Inferior parietal cortex (tissue), 1 donor: Measurements from ENCODE around the gene SOD1.
"Not testable (repeated sequence)": the region's sequence is repeated elsewhere in the genome, so short reads cannot be mapped to it uniquely, and the experiment has no call there.

ENCODE experiments used
- DNase-seq: peaks from one replicate; pipeline ENCODE4 v3.0.0-alpha.2; 2016; ENCODE audit errors: extremely low spot score

Gene SOD1

DNA sequence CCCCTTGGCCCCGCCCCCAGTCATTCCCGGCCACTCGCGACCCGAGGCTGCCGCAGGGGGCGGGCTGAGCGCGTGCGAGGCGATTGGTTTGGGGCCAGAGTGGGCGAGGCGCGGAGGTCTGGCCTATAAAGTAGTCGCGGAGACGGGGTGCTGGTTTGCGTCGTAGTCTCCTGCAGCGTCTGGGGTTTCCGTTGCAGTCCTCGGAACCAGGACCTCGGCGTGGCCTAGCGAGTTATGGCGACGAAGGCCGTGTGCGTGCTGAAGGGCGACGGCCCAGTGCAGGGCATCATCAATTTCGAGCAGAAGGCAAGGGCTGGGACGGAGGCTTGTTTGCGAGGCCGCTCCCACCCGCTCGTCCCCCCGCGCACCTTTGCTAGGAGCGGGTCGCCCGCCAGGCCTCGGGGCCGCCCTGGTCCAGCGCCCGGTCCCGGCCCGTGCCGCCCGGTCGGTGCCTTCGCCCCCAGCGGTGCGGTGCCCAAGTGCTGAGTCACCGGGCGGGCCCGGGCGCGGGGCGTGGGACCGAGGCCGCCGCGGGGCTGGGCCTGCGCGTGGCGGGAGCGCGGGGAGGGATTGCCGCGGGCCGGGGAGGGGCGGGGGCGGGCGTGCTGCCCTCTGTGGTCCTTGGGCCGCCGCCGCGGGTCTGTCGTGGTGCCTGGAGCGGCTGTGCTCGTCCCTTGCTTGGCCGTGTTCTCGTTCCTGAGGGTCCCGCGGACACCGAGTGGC is at the start of gene SOD1:
TSS of gene SOD1 (plus strand) at position 158 of the 723 bp plus-strand sequence. CDS start at position 235, 77 bp downstream.
- peak; percentile 95 for DNase-seq

DNA sequence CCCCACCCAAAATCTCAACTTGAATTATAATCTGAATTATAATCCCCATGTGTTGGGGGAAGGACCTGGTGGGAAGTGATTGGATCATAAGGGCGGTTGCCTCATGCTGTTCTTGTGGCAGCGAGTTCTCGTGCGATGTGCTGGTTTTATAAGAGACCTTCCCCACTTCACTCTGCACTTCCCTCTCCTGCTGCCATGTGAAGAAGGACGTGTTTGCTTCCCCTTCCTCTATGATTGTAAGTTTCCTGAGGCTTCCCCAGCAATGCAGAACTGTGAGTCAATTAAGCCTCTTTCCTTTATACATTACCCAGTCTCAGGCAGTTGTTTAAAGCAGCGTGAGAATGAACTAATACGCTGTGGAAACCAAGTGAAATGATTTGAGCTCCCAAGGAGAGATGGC is 48.0 kb upstream of the SOD1 start:
- no peak for DNase-seq

DNA sequence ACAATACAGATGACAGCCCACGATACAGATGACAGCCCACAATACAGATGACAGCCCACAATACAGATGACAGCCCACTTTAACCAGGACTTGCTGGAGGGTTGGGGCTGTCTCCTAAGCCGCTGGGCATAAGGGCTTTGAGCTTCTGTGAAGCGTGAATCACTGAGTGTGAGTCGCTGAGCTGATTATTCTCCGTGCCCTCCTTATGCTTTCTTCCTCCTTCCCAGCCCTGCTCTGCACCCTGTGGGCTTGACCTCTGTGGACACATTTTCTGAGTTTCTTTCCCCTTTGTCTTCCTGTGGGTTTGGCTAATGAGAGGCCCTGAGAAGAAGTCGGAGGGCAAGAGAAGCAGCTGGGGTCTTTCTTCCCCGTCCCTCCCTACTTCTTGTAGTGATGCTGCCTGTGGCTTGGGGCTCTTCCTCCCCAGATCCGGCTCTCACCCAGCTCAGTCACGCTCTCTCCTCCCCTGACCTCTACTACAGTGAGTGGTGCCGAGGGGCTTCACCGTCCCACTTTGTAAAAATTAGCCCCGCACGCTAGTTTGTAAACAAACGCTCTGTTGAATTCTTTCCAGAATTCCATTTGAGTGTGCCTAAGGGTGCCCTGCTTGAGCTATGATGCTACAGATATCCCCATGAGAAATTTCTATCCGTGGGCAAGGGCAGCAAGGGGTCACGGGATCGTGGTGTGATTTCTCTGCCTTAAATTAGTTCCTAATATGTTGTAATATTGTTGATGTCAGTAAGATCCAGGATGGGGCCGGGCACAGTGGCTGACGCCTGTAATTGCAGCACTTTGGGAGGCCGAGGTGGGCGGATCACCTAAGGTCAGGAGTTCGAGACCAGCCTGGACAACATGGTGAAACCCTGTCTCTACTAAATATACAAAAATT is 46.4 kb upstream of the SOD1 start:
- no peak for DNase-seq

DNA sequence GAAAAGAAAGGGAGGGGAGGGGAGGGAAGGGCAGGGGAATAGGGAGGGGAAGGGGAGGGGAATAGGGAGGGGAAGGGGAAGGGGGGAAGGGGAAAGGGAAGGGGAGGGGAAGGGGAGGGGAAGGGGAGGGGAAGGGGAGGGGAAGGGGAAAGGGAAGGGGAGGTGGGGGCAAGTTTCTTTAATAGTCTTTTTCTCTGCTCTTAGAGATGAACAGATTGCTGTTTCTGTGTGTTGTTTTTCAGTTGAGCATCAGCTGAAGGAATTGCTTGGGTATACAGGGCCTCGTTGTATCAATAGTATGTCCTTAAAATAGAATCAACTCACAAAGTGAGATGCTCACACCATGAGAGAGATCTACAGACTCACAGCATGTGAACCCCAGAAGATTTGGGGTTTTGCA is 44.8 kb upstream of the SOD1 start:
- no peak for DNase-seq

DNA sequence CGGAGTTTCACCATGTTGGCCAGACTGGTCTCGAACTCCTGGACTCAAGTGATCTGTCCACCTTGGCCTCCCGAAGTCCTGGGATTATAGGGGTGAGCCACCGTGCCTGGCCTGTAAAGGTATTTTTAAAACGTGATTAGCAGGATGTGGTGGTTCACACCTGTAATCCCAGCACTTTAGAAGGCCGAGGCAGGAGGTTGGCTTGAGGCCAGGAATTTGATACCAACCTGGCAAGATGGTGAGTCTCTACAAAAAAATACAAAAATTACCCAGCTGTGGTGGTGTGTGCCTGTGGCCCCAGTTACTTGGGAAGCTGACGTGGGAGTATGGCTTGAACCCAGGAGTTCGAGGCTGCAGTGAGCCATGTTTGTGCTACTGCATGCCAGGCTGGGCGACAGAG is 43.3 kb upstream of the SOD1 start:
- DNase-seq, result no peak

DNA sequence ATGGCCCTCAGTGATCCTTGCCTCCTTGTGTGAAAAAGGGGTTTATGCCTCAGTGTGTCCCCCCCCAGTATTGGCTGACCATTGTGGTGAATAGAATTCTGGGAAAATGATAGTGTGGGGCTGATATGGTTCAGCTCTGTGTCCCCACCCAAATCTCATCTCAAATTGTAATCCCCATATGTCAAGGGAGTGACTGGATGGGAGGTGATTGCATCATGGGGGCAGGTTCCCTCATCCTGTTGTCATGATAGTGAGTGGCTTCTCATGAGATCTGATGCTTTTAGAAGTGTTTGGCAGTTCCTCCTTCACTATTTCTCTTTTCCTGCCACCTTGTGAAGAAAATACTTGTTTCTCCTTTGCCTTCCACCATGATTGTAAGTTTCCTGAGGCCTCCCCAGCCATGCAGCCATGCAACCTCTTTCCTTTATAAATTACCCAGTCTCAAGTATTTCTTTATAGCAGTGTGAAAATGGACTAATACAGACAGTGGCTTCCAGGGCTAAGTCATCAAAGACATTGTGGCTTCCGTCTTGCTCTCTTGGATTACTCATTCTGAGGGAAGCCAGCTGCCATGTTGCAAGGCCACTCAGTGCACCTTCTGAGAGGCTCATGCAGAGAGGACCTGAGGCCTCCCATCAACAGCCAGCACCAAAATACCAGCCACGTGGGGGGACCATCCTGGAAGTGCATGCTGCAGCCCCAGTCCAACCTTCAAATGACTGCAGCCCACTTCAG is 40.6 kb upstream of the SOD1 start:
- DNase-seq, result no peak

DNA sequence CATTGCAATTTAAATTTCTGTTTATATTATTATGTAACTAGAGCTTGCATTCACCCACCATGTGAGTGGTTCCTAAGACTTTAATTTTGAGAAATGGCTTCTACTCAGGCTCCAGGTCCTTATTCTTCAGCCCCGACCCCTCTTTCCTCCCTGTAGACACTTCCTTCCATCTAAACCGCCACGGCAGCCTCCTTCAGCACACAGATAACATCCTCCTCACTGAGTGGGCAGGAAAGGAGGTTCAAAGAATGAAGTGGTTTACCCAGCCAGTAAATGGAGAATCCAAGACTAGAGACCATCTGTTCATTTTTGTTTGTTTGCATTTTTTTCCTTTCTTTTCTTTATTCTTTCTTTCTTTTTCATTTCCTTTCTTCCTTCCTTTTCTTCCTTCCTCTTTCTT is 37.1 kb upstream of the SOD1 start:
- DNase-seq, result no peak

DNA sequence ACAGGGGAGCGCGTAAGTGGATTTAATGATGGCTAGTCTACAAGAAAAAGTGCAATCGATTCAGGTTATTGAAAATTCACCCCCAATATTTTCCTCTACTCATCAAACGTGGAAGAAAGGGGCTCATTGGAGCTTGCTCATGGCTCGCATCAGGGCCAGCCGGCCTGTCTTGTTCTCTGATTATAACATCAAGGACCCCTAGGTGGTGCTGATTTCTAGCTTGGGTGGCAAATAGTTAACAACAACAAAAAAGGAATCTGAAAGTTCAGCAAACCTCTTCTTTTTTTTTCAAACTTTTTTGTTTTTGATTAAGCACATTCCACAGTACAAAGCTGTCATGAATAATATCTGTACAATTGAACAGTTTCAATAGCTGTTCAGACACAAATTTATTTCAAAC is 35.8 kb upstream of the SOD1 start:
- no peak for DNase-seq

DNA sequence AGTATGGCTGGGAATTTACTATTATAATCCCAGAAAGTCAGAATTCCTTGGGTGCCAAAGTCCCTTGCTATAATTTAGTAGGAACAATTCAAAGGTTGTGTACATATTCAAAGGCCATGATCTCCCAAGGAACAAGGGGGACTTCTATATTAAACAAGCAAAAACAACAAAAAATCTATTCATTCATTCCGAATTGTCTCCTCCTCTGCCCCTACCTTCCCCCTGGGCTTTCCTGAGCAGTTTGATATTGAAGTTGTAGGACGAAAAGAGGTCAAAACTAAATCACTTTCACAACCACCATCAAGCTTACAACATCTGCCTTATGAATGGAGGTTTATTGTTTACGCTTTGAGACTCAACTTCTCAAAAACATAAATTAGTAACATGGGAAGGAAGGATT is 35.3 kb upstream of the SOD1 start:
- no peak for DNase-seq

DNA sequence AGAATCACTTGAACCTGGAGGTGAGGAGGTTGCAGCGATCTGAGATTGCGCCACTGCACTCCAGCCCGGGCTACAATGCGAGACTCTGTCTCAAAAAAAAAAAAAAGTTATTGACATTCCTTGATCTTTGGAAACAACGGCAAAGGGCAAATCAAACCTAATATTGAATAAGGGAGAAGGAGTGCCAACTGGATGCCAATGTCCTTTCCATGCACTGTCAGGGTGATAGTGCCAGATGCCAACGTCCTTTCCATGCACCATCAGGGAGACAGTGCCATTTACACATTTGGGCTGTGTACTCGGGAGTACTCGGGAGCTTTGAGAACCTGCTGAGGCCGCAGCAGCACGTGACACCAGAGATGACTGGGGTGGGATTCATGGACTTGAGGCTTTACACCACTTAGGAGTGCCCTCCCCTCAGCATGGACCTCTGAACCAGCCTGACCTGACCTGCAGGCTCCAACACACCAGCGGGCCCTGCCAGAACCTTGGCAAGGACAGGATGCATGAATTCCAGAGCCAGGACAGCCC is 34.5 kb upstream of the SOD1 start:
- DNase-seq, result no peak

DNA sequence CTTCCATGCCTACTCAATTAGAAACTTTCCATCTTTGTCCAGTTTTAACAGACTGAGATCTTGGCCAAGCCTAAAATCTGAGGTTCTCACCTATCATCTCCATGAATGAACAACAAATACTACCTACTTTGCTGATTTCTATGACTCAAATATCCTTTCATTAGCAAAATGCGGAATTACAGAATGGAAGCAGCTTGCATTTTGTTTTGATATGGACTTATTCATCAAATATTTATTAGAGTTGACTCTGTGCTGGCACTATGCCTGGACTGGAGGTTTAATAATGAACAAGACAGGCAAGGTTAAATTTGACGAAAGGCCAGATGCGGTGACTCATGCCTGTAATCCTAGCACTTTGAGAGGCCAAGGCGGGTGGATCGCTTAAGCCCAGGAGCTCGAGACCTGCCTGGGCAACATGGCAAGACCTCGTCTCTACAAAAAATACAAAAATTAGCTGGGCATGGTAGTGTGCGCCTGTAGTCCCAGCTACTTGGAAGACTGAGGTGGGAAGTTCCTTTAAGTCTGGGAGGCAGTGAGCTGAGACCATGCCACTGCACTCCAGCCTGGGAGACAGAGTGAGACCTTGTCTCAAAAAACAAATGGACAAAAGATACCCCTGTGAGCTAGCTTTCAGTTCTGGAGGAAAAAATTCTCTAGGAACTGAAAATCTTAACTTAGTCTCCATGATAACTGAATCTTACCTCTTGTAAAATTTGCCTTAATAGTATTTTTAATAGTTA is 29.4 kb upstream of the SOD1 start:
- DNase-seq, result no peak

DNA sequence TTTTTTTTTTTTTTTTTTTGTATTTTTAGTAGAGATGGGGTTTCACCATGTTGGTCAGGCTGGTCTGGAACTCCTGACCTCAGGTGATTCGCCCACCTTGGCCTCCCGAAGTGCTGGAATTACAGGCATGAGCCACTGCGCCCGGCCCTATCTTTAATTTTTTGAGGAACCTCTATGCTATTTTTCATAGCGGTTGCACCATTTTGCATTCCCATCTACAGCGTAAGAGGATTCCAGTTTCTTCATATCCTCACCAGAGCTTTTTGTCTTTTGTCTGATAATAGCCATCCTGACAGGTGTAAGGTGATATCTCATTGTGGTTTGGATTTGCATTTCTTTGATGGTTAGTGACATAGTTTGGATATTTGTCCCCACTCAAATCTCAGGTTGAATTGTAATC is 27.6 kb upstream of the SOD1 start:
- DNase-seq, result not testable (repeated sequence)

DNA sequence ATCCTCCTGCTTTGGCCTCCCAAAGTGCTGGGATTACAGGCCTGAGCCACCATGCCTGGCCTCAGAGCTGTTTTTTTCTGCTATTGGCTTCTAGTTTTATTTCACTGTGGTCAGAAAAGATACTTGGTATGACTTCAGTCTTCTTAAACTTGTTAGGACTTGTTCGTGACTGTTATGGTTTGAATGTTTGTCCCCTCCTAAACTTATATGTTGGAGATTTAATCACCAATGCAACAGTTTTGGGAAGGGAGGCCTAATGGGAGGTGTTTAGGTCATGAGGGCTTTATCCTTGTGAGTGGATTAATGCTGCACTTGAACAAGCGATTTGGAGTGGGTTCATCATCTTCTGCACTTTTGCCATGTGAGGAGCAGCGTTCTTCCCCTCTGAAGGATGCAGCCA is 24.5 kb upstream of the SOD1 start:
- DNase-seq, result no peak

DNA sequence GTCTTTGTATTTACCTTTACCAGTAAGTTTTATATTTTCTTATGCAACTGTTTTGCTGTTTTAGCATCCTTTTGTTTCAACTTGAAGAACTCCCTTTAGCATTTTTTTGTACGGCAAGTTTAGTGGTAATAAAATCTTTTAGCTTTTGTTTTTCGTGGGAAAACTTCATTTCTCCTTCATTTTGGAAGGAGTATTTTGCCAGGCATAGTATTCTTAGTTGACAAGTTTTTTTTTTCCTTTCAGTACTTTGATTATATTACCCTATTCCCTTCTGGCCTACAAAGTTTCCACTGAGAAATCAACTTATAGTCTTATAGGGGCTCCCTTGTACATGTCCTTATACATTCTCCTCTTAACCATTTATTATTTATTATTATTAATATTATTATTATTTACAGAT is 22.6 kb upstream of the SOD1 start:
- DNase-seq, result no peak

DNA sequence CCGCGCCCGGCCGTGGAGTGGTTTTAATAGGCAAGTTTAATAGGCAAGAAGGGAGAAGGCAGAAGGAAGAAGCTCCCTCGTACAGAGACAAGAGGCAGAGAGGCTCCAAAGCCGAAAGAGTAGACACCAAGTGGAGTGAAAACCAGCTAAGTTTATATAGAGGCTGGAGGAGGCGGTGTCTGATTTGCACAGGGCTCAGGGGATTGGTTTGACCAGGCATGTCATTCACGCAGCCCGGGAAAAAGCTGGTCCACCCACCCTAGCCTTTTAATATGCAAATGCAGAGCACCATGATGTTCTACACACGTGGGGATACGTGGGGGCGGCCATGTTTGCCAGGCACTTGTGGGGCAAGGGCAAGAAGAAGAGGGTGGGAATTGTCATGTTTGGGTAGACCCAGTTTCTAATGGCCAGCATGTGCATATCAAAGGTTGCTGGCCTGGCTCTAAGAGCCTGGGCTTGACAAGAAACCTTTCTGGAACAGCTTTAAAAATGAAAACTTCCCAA is 18.0 kb upstream of the SOD1 start:
- no peak for DNase-seq

DNA sequence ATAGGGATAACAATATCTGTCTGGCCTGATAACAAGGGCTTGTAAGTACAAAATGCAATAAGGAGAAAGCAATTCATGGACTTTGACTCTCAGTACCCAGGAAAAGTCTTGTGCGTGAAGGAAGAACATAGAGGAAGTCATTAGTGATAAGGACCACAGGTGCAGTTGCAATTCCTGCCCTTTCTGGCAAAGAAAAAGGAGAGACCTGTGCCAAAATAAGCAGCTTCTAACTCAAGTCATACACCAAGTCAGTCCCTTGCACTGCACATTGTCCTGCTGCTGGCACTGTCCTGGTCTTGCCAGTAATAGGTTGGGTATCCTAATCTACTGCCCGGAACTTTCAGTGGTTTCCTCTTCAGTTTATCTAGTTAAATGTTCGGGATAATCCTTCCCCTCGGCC is 14.8 kb upstream of the SOD1 start:
- DNase-seq, result no peak

DNA sequence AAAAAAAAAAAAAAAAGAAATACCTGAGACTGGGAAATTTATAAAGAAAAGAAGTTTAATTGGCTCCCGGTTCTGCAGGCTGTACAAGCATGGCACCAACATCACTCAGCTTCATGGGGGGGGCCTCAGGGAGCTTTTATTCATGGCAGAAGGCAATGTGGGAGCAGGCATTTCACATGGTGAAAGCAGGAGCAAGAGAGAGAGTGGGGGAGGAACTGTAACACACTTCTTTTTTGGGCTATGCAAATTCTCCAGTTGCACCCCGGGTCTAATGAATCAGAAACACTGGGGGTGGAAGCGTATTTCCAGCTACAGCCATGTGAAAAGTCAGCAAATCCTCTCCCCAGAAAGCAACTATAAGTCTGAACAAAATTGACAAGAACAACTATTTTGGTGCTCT is 11.8 kb upstream of the SOD1 start:
- no peak for DNase-seq

DNA sequence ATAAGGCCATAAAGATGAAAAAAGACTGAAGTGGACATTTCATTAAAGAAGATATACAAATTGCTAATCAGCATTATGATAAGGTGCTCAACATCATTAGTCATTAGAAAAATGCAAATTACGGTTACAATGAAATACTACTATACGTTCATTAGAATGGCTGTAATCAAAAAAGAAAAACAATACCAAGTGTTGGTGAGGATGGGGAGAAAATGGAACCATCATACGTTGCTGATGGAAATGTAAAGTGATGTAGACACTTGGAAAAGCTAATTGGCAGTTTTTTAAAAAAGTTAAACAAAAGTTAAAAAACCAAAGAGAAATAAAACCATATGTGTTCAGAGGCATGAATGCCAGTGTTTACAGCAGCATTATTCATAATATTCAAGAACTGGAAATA is 8.6 kb upstream of the SOD1 start:
- no peak for DNase-seq

DNA sequence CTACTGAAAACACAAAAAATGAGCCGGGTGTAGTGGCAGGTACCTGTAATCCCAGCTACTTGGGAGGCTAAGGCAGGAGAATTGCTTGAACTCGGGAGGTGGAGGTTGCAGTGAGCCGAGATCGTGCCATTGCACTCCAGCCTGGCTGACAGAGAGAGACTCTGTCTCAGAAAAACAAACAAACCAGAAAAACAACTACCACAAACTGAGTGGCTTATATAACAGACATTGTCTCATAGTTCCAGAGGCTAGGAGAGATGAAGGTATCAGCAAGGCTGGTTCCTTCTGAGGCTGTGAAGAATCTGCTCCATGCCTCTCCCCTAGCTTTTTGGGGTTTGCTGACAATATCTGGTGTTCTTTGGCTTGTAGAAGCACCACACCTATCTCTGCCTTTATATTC is 8.0 kb upstream of the SOD1 start:
- not testable (repeated sequence) for DNase-seq

DNA sequence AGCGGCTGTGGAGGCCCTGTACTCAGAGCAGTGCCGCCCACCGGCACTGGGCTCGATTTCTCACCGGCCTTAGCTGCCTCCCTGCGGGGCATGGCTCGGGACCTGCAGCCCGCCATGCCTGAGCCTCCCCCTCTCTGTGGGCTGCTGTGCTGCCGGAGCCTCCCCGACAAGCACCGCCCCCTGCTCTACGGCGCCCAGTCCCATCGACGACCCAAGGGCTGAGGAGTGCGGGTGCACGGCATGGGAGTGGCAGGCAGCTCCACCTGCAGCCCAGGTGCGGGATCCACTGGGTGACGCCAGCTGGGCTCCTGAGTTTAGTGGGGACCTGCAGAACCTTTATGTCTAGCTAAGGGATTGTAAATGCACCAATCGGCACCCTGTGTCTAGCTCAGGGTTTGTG is 5.2 kb upstream of the SOD1 start:
- DNase-seq, result no peak

DNA sequence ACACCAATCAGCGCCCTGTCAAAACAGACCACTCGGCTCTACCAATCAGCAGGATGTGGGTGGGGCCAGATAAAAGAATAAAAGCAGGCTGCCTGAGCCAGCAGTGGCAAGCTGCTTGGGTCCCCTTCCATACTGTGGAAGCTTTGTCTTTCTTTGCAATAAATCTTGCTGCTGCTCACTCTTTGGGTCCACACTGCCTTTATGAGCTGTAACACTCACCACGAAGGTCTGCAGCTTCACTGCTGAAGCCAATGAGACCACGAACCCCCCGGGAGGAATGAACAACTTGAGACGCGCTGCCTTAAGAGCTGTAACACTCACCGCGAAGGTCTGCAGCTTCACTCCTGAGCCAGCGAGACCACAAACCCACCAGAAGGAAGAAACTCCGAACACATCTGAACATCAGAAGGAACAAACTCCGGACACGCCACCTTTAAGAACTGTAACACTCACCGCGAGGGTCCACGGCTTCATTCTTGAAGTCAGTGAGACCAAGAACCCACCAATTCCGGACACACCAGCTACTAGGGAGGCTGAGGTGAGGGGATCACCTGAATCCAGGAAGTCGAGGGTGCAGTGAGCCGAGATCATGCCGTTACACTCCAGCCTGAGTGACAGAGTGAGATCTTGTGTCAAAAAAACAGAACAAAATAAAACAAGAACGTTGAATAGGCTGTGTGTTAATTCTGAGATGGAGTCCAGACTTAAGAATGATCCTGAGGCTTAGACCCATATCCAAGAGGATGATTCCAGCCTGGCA is 4.5 kb upstream of the SOD1 start:
- not testable (repeated sequence) for DNase-seq
